Panc1 (cell line): Measurements from ENCODE around the gene IP6K1. TPM values are rescaled to one million over a fixed set of nuclear protein-coding genes. Genes with fewer than 3 reads are reported as not detected.
A peak's percentile ranks its signal among the peaks of the same experiment; 100 is the strongest.

Experiments
- ATAC-seq: fragments of 200-7000 bp; cut with Tn5 transposase; 2 replicates; pipeline ENCODE4 v1.9.1; 2020; ENCODE audit warnings: mild to moderate bottlenecking, moderate library complexity
- BruUV-seq: library from RNA; stranded (reverse); fragments of 400-500 nt; replicated peaks from 2 replicates; lab custom pipeline; 2021; lab: Mats Ljungman, UMichigan
- CTCF ChIA-PET: fragments of 300-600 bp; sonication (Branson Sonifier 250); formaldehyde crosslinking; loops from one replicate; lab custom pipeline; 2022; ENCODE audit warnings: antibody characterized with exemption; lab: Charles Lee
- POLR2A ChIA-PET: fragments of 300-600 bp; sonication (Branson Sonifier 250); formaldehyde crosslinking; loops from one replicate; lab custom pipeline; 2022; ENCODE audit warnings: antibody characterized with exemption; lab: Charles Lee
- DNase-seq: peaks from one replicate; pipeline ENCODE4 v3.0.0-alpha.2; 2010; ENCODE audit warnings: low read depth, low spot score
- H3K27ac ChIP-seq: 2 replicates; pipeline ENCODE4 v1.5.1; 2011; ENCODE audit warnings: mild to moderate bottlenecking, low read length, inconsistent platforms
- H3K27me3 ChIP-seq: fragments of 200-500 bp; sonication (Bioruptor generic); 2 replicates; pipeline ENCODE4 v1.6.0; 2014; ENCODE audit warnings: low read length, inconsistent platforms; ENCODE audit not compliant: control insufficient read depth, insufficient read depth
- H3K36me3 ChIP-seq: fragments of 200-500 bp; sonication (Bioruptor generic); 2 replicates; pipeline ENCODE4 v1.5.1; 2014; ENCODE audit warnings: inconsistent platforms, mild to moderate bottlenecking, low read length, moderate library complexity; ENCODE audit not compliant: control insufficient read depth, insufficient read depth
- H3K4me1 ChIP-seq: 2 replicates; pipeline ENCODE4 v1.5.1; 2011; ENCODE audit warnings: inconsistent platforms, mild to moderate bottlenecking, low read length, moderate library complexity; ENCODE audit not compliant: control insufficient read depth, insufficient read depth
- H3K4me3 ChIP-seq, 2 experiments: 2 replicates each; pipeline ENCODE4 v1.5.1; 2011 to 2012; ENCODE audit warnings: low read depth in 2 of 2, low read length in 2 of 2, mild to moderate bottlenecking in 2 of 2, inconsistent platforms in 1 of 2, moderate library complexity in 1 of 2
- H3K9me3 ChIP-seq: fragments of 200-500 bp; sonication (Bioruptor generic); 2 replicates; pipeline ENCODE4 v1.5.1; 2014; ENCODE audit warnings: low read depth, mild to moderate bottlenecking, inconsistent platforms, low read length, moderate library complexity; ENCODE audit not compliant: control insufficient read depth, insufficient read depth
- CTCF ChIP-seq: fragments of 450-650 bp; IDR thresholded peaks from 2 replicates; pipeline ENCODE4 v1.5.1; 2017; ENCODE audit warnings: mild to moderate bottlenecking
- POLR2AphosphoS5 ChIP-seq: IDR thresholded peaks from 2 replicates; pipeline ENCODE4 v1.6.1; 2012; ENCODE audit warnings: mild to moderate bottlenecking, low read depth, low read length, moderate library complexity
- SIN3A ChIP-seq: IDR thresholded peaks from 2 replicates; pipeline ENCODE4 v1.6.1; 2012; ENCODE audit warnings: low read depth, mild to moderate bottlenecking, low read length, moderate library complexity, borderline replicate concordance; ENCODE audit not compliant: insufficient read depth
- TCF7L2 ChIP-seq: IDR thresholded peaks from 2 replicates; pipeline ENCODE4 v1.6.1; 2011; ENCODE audit warnings: mild to moderate bottlenecking, low read depth, low read length, inconsistent platforms
- in situ Hi-C: cut with HindIII; loops from 2 replicates; pipeline ENCODE4 v1.10.0; 2016; ENCODE audit warnings: low sequenced_read_pairs, low pct_unique_long_range_greater_than_20kb
- intact Hi-C: fragments of 100-400 bp; cut with micrococcal nuclease; formaldehyde crosslinking; loops from one replicate; pipeline ENCODE4 v1.10.0; 2022; ENCODE audit not compliant: unreplicated experiment
- total RNA-seq: library from RNA; stranded (reverse); gene quantifications from one replicate; pipeline ENCODE4 v1.2.1, GENCODE V29; 2021; ENCODE audit not compliant: unreplicated experiment
- TF ChIP-seq, protein P1 (sequence below), 2 experiments: IDR thresholded peaks; 2 replicates each; pipeline ENCODE4 v1.6.1; 2011 to 2012; ENCODE audit warnings: low read depth in 2 of 2, control low read depth in 1 of 2, low read length in 1 of 2, mild to moderate bottlenecking in 1 of 2, moderate library complexity in 1 of 2; ENCODE audit not compliant: insufficient read depth in 1 of 2

The IP6K1 gene
- total RNA-seq, 1 experiment from 2014 or later, result 39.8 TPM

GRCh38 chr3:49720855-49721595, 65.3 kb downstream of the IP6K1 start:
- TF ChIP-seq TCF7L2, result no peak
- TF ChIP-seq POLR2AphosphoS5, result no peak
- no peak for TF ChIP-seq CTCF
- no peak for TF ChIP-seq SIN3A
- TF ChIP-seq, protein P1, sequence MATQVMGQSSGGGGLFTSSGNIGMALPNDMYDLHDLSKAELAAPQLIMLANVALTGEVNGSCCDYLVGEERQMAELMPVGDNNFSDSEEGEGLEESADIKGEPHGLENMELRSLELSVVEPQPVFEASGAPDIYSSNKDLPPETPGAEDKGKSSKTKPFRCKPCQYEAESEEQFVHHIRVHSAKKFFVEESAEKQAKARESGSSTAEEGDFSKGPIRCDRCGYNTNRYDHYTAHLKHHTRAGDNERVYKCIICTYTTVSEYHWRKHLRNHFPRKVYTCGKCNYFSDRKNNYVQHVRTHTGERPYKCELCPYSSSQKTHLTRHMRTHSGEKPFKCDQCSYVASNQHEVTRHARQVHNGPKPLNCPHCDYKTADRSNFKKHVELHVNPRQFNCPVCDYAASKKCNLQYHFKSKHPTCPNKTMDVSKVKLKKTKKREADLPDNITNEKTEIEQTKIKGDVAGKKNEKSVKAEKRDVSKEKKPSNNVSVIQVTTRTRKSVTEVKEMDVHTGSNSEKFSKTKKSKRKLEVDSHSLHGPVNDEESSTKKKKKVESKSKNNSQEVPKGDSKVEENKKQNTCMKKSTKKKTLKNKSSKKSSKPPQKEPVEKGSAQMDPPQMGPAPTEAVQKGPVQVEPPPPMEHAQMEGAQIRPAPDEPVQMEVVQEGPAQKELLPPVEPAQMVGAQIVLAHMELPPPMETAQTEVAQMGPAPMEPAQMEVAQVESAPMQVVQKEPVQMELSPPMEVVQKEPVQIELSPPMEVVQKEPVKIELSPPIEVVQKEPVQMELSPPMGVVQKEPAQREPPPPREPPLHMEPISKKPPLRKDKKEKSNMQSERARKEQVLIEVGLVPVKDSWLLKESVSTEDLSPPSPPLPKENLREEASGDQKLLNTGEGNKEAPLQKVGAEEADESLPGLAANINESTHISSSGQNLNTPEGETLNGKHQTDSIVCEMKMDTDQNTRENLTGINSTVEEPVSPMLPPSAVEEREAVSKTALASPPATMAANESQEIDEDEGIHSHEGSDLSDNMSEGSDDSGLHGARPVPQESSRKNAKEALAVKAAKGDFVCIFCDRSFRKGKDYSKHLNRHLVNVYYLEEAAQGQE (IDR thresholded peaks at IDR 0.05; ENCODE audit: insufficient read depth in 1 of 2, low read depth in 2 of 2, low read length in 1 of 2), result no peak
- Histone ChIP-seq H3K4me1 (peaks cover 16% of the 10 kb centered on the region), H3K27me3 (no peaks in the 10 kb centered on the region), H3K9me3 (no peaks in the 10 kb centered on the region), H3K36me3 (peaks cover 3% of the 10 kb centered on the region), H3K4me3 (no peak overlapping the region), H3K27ac (no peak overlapping the region)
- ChIA-PET CTCF (no interaction called here), POLR2A (no interaction called here)
- intact Hi-C loops, result no loop called here
- ATAC-seq, result no peak
- DNase-seq, result no peak
- in situ Hi-C loops, result no loop called here
- BruUV-seq, result no TSS peak

GRCh38 chr3:49719214-49719884, 67.0 kb downstream of the IP6K1 start, which contains the start of gene AMIGO3:
Gene AMIGO3, minus strand, starts transcription at chr3:49719684. Its CDS starts 219 bp downstream, at chr3:49719465.
- BruUV-seq, result no TSS peak
- peak; percentile 22 for DNase-seq
- TF ChIP-seq TCF7L2, result no peak
- peak; percentile 58; the same call in 1 of the 2 replicates for TF ChIP-seq POLR2AphosphoS5
- Histone ChIP-seq H3K27ac (peak within 1 kb of the TSS; percentile 17; the same call in 1 of the 2 replicates), H3K9me3 (no peaks in the 10 kb centered on the region), H3K4me1 (peaks cover 9% of the 10 kb centered on the region), H3K4me3 (peak within 1 kb of the TSS; percentile 24 to 31), H3K36me3 (peaks cover 3% of the 10 kb centered on the region), H3K27me3 (no peaks in the 10 kb centered on the region)
- intact Hi-C loops (no loop called here), in situ Hi-C loops (no loop called here)
- ChIA-PET POLR2A (no interaction called here), CTCF (no interaction called here)
- ATAC-seq, result peak; percentile 68
